ENCODE data around the gene CALD1.

The CALD1 gene

DNA sequence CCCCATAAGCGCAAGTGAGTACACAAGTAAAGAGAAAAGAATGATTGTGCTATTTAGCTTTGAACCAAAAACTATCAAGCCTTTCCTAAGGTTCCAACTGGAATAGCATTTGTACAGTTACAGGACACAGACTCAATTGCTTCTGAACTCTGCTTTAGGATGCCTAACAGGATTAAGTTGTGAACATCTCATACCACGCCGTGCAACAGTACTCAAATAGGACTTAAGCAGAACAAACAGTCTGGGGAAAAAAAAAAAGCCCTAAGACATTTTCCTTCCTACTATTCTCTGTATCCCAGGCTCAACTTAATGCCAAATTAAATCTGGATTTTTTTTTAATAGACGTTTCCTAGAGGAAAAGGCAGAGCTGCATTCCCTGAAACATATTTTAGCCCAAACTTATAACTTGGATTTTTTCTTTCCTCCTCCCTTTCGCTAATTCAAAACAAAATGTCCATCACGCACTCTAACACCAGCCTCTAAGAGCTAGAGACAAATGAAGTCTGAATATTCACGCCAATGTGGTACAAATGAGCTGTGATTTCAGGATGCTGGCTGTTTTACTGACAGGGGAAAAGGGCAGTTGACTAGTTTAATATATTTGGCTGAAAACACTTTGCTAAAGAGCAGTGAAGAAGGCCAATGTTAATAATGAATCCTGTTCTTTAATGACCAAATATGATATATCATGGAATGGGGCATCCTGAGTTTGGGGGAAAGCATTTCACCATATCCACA is 68.6 kb downstream of the CALD1 start:
- Histone ChIP-seq H3K36me3 (ENCODE audit: insufficient read depth, low read length) (no peaks in the 10 kb centered on the region), H3K4me2 (ENCODE audit: insufficient read depth, low read length) (no peak overlapping the region), H3K27ac (ENCODE audit: low read length) (no peak overlapping the region), H3K4me3 (ENCODE audit: low read depth in 1 of 2, low read length in 2 of 2) (no peak overlapping the region), H3K27me3 (ENCODE audit: insufficient read depth, low read length, poor library complexity) (peaks cover 10% of the 10 kb centered on the region), H3K4me1 (ENCODE audit: insufficient read depth, low read length) (no peaks in the 10 kb centered on the region), H3K9me3 (ENCODE audit: insufficient read depth, low read length, severe bottlenecking) (no peaks in the 10 kb centered on the region), H2AFZ (ENCODE audit: low read depth, low read length) (no peak overlapping the region), H4K20me1 (ENCODE audit: insufficient read depth, low read length) (no peaks in the 10 kb centered on the region), H3K79me2 (ENCODE audit: insufficient read depth, low read length) (no peaks in the 10 kb centered on the region), H3K9ac (ENCODE audit: low read depth, low read length) (no peak overlapping the region)
- TF ChIP-seq, protein P1, sequence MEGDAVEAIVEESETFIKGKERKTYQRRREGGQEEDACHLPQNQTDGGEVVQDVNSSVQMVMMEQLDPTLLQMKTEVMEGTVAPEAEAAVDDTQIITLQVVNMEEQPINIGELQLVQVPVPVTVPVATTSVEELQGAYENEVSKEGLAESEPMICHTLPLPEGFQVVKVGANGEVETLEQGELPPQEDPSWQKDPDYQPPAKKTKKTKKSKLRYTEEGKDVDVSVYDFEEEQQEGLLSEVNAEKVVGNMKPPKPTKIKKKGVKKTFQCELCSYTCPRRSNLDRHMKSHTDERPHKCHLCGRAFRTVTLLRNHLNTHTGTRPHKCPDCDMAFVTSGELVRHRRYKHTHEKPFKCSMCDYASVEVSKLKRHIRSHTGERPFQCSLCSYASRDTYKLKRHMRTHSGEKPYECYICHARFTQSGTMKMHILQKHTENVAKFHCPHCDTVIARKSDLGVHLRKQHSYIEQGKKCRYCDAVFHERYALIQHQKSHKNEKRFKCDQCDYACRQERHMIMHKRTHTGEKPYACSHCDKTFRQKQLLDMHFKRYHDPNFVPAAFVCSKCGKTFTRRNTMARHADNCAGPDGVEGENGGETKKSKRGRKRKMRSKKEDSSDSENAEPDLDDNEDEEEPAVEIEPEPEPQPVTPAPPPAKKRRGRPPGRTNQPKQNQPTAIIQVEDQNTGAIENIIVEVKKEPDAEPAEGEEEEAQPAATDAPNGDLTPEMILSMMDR (IDR thresholded peaks at IDR 0.05; ENCODE audit: borderline replicate concordance, extremely low read depth, low read length, poor library complexity, severe bottlenecking), result no peak
- no peak for TF ChIP-seq EZH2 (IDR thresholded peaks at IDR 0.05; ENCODE audit: borderline replicate concordance, low read depth, low read length, severe bottlenecking)
- DNase-seq (no peak), ATAC-seq (ENCODE audit: insufficient read depth, low read depth) (no peak)

DNA sequence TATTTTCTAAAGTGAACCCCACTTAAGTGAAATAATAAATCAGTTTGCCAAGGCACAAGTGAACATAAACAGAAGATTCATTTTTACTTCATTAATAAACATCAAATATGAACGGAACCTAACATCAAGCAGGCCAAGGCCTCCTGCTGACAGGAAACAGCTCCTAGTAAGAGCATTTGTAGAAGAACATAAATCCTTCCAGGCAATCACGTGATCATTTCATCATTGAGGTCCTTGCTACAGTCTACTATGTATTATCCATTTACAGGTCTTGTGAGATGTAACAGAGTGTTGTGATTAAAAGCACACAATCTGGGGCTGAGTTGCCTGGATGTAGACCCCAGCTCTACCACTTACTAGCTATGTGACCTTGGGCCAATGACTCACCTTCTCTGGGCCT is 70.6 kb downstream of the CALD1 start:
- no peak for TF ChIP-seq EZH2 (IDR thresholded peaks at IDR 0.05; ENCODE audit: borderline replicate concordance, low read depth, low read length, severe bottlenecking)
- TF ChIP-seq, protein P1 (IDR thresholded peaks at IDR 0.05; ENCODE audit: borderline replicate concordance, extremely low read depth, low read length, poor library complexity, severe bottlenecking), result no peak
- Histone ChIP-seq H3K4me3 (ENCODE audit: low read depth in 1 of 2, low read length in 2 of 2) (no peak overlapping the region), H3K79me2 (ENCODE audit: insufficient read depth, low read length) (no peaks in the 10 kb centered on the region), H4K20me1 (ENCODE audit: insufficient read depth, low read length) (no peaks in the 10 kb centered on the region), H3K27me3 (ENCODE audit: insufficient read depth, low read length, poor library complexity) (peaks cover 10% of the 10 kb centered on the region), H3K9ac (ENCODE audit: low read depth, low read length) (no peak overlapping the region), H3K27ac (ENCODE audit: low read length) (no peak overlapping the region), H3K4me1 (ENCODE audit: insufficient read depth, low read length) (no peaks in the 10 kb centered on the region), H2AFZ (ENCODE audit: low read depth, low read length) (no peak overlapping the region), H3K9me3 (ENCODE audit: insufficient read depth, low read length, severe bottlenecking) (no peaks in the 10 kb centered on the region), H3K36me3 (ENCODE audit: insufficient read depth, low read length) (no peaks in the 10 kb centered on the region), H3K4me2 (ENCODE audit: insufficient read depth, low read length) (no peak overlapping the region)
- ATAC-seq (ENCODE audit: insufficient read depth, low read depth) (no peak), DNase-seq (no peak)

DNA sequence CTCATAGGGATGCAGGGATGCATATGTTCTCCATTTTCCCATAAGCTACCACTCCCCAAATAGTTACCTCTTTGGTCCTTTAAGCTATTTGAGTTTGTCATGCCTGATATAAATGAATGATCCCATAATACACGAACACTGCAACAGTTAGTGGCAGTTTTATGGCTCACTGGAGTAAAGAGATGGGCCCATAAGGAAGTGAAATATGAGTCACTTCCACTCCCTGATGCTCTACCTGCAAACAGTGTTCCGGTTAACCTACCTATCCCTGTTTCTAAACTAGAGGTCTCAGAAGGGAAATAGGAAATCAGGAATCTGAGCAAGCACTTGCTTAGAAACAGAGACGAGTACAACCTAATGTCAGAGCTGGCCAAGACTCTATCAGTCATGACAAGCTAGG is 71.7 kb downstream of the CALD1 start:
- DNase-seq (no peak), ATAC-seq (ENCODE audit: insufficient read depth, low read depth) (no peak)
- Histone ChIP-seq H3K36me3 (ENCODE audit: insufficient read depth, low read length) (no peaks in the 10 kb centered on the region), H4K20me1 (ENCODE audit: insufficient read depth, low read length) (no peaks in the 10 kb centered on the region), H3K79me2 (ENCODE audit: insufficient read depth, low read length) (no peaks in the 10 kb centered on the region), H3K4me3 (ENCODE audit: low read depth in 1 of 2, low read length in 2 of 2) (no peak overlapping the region), H3K27me3 (ENCODE audit: insufficient read depth, low read length, poor library complexity) (peaks cover 10% of the 10 kb centered on the region), H2AFZ (ENCODE audit: low read depth, low read length) (no peak overlapping the region), H3K9ac (ENCODE audit: low read depth, low read length) (no peak overlapping the region), H3K9me3 (ENCODE audit: insufficient read depth, low read length, severe bottlenecking) (no peaks in the 10 kb centered on the region), H3K4me1 (ENCODE audit: insufficient read depth, low read length) (no peaks in the 10 kb centered on the region), H3K27ac (ENCODE audit: low read length) (no peak overlapping the region), H3K4me2 (ENCODE audit: insufficient read depth, low read length) (no peak overlapping the region)
- TF ChIP-seq, protein P1 (IDR thresholded peaks at IDR 0.05; ENCODE audit: borderline replicate concordance, extremely low read depth, low read length, poor library complexity, severe bottlenecking), result no peak
- no peak for TF ChIP-seq EZH2 (IDR thresholded peaks at IDR 0.05; ENCODE audit: borderline replicate concordance, low read depth, low read length, severe bottlenecking)

Data from DND-41 (cell line).